ENCODE measurements around the gene TMTC2.

- TF ChIP-seq CTCF (IDR thresholded peaks at IDR 0.05; ENCODE audit: insufficient read depth, low read length, poor library complexity, severe bottlenecking) (no peak), EZH2phosphoT487 (conservative IDR thresholded peaks at IDR 0.05; ENCODE audit: low read length) (no peak)
Measured at GRCh38 chr12:82746668-82747067, 60.0 kb downstream of the TMTC2 start.

Data from SU-DHL-6 (cell line).